K562 (cell line): ENCODE results near the gene LPAR2. TPM values are rescaled to one million over a fixed set of nuclear protein-coding genes. Genes with fewer than 3 reads are reported as not detected.

Source experiments
- ATAC-seq: fragments of 200-7000 bp; cut with Tn5 transposase; 3 replicates; pipeline ENCODE4 v1.9.1; 2020; ENCODE audit warnings: moderate library complexity
- BruUV-seq: library from RNA; stranded (reverse); fragments of 400-500 nt; replicated peaks from 2 replicates; lab custom pipeline; 2021; lab: Mats Ljungman, UMichigan
- CTCF ChIA-PET: fragments of 300-600 bp; formaldehyde crosslinking; extraction: SDS; loops from one replicate; lab custom pipeline; 2021; ENCODE audit warnings: low intra/inter-chr PET ratio; lab: Yijun Ruan, JAX
- POLR2A ChIA-PET: fragments of 300-600, 350-650 bp; sonication (Branson Sonifier 250); formaldehyde crosslinking; extraction: SDS; loops from one replicate; lab custom pipeline; 2021; ENCODE audit warnings: antibody characterized with exemption, inconsistent platforms; lab: Yijun Ruan, JAX
- DNase-seq, 4 experiments: peaks; one replicate each; pipeline versions ENCODE4 v3.0.0 to v3.0.0-alpha.2; 2011 to 2018; ENCODE audit warnings: low spot score in 3 of 4, mixed read lengths in 3 of 4; ENCODE audit errors: extremely low read depth in 1 of 4
- FAIRE-seq: peaks from 2 replicates; lab custom pipeline; 2011; peaks lifted over from hg19 to GRCh38; lab: Jason Lieb, UNC
- H2AFZ ChIP-seq: 2 replicates; pipeline ENCODE4 v1.6.0; 2011; ENCODE audit warnings: low read depth, low read length, control low read depth, inconsistent platforms
- H3K27ac ChIP-seq: fragments of 200-600 bp; 3 replicates; pipeline ENCODE4 v1.8.0; 2011; ENCODE audit warnings: low read depth, mild to moderate bottlenecking, control low read depth, inconsistent platforms, low read length, moderate library complexity, mixed read lengths; ENCODE audit errors: extremely low read depth
- H3K27me3 ChIP-seq, 2 experiments: fragments of 300-600 bp in 1 of 2; 2 replicates in 1 of 2; 3 replicates in 1 of 2; pipeline versions ENCODE4 v1.6.0 to v1.8.0; 2011; ENCODE audit warnings: inconsistent platforms in 2 of 2, low read length in 2 of 2, mild to moderate bottlenecking in 1 of 2, mixed read lengths in 1 of 2, moderate library complexity in 1 of 2; ENCODE audit not compliant: control insufficient read depth in 2 of 2, insufficient read depth in 2 of 2
- H3K36me3 ChIP-seq: fragments of 300-600 bp; 3 replicates; pipeline ENCODE4 v1.8.0; 2011; ENCODE audit warnings: mild to moderate bottlenecking, low read length, inconsistent platforms; ENCODE audit not compliant: control insufficient read depth, insufficient read depth
- H3K4me1 ChIP-seq, 2 experiments: fragments of 200-600 bp in 1 of 2; replicated peaks in 1 of 2; 2 replicates in 1 of 2; 3 replicates in 1 of 2; pipeline versions ENCODE4 v1.5.1 to v1.8.0; 2011; ENCODE audit warnings: inconsistent platforms in 2 of 2, low read length in 2 of 2, mild to moderate bottlenecking in 1 of 2, mixed read lengths in 1 of 2, moderate library complexity in 1 of 2; ENCODE audit not compliant: control insufficient read depth in 2 of 2, insufficient read depth in 2 of 2
- H3K4me2 ChIP-seq: 2 replicates; pipeline ENCODE4 v1.6.1; 2011; ENCODE audit warnings: low read length, control low read depth, inconsistent platforms, mixed read lengths; ENCODE audit not compliant: insufficient read depth
- H3K4me3 ChIP-seq: fragments of 200-600 bp; sonication (generic), shearing (Covaris generic); 2 replicates; pipeline ENCODE4 v1.5.1; 2016; ENCODE audit warnings: control low read depth, inconsistent platforms
- H3K79me2 ChIP-seq: fragments of 200-600 bp; 3 replicates; pipeline ENCODE4 v1.8.0; 2011; ENCODE audit warnings: low read length, inconsistent platforms; ENCODE audit not compliant: control insufficient read depth, insufficient read depth
- H3K9ac ChIP-seq, 2 experiments: 2 replicates each; pipeline versions ENCODE4 v1.6.0 to v1.6.1; 2011; ENCODE audit warnings: low read depth in 2 of 2, low read length in 2 of 2, control low read depth in 1 of 2, inconsistent platforms in 1 of 2, mild to moderate bottlenecking in 1 of 2, mixed read lengths in 1 of 2; ENCODE audit not compliant: insufficient read depth in 1 of 2
- H3K9me1 ChIP-seq: one replicate; pipeline ENCODE4 v1.6.0; 2011; ENCODE audit warnings: inconsistent platforms, mild to moderate bottlenecking, low read length, moderate library complexity; ENCODE audit not compliant: control insufficient read depth, insufficient read depth
- H3K9me3 ChIP-seq: replicated peaks from 2 replicates; pipeline ENCODE4 v1.5.1; 2011; ENCODE audit warnings: low read depth, low read length, inconsistent platforms; ENCODE audit not compliant: control insufficient read depth, insufficient read depth
- H4K20me1 ChIP-seq: replicated peaks from 2 replicates; pipeline ENCODE4 v1.6.1; 2011; ENCODE audit warnings: low read length, inconsistent platforms, mixed read lengths; ENCODE audit not compliant: control insufficient read depth, insufficient read depth
- HMBOX1 ChIP-seq: sonication (generic); IDR thresholded peaks from 2 replicates; pipeline ENCODE4 v1.6.1; 2016
- JUN ChIP-seq, 2 experiments: sonication (generic) in 1 of 2; formaldehyde crosslinking in 1 of 2; IDR thresholded peaks; 2 replicates each; pipeline versions ENCODE4 v1.6.1 to v1.8.0; 2012 to 2022; ENCODE audit warnings: borderline replicate concordance in 2 of 2, mild to moderate bottlenecking in 2 of 2, improper control_type of control experiment in 1 of 2, low read depth in 1 of 2, low read length in 1 of 2, missing genetic modification reagents in 1 of 2
- POLR2G ChIP-seq: fragments of 200-400 bp; formaldehyde crosslinking; IDR thresholded peaks from 2 replicates; pipeline ENCODE4 v1.6.1; 2017; ENCODE audit warnings: low read depth, mild to moderate bottlenecking, antibody characterized with exemption, low read length, moderate library complexity
- RBFOX2 ChIP-seq: fragments of 200-400 bp; formaldehyde crosslinking; IDR thresholded peaks from 2 replicates; pipeline ENCODE4 v1.6.1; 2017; ENCODE audit warnings: low read depth, mild to moderate bottlenecking, low read length, moderate library complexity
- RCOR1 ChIP-seq, 2 experiments: IDR thresholded peaks; 2 replicates each; pipeline ENCODE4 v1.6.1; 2012; ENCODE audit warnings: low read depth in 2 of 2, low read length in 2 of 2, borderline replicate concordance in 1 of 2, improper control_type of control experiment in 1 of 2
- RFX7 ChIP-seq: fragments of 250-450 bp; sonication (Bioruptor Pico); IDR thresholded peaks from 2 replicates; pipeline ENCODE4 v1.5.1; 2021; ENCODE audit warnings: mild to moderate bottlenecking
- SIN3B ChIP-seq: fragments of 450-650 bp; IDR thresholded peaks from 2 replicates; pipeline ENCODE4 v1.6.1; 2017; ENCODE audit warnings: low read depth, mild to moderate bottlenecking, moderate library complexity
- XRCC5 ChIP-seq: fragments of 200-400 bp; formaldehyde crosslinking; IDR thresholded peaks from 2 replicates; pipeline ENCODE4 v1.6.1; 2017; ENCODE audit warnings: low read depth, mild to moderate bottlenecking, low read length
- WGBS: fragments of 100-300 bp; shearing (Covaris generic); methylation state at CpG from one replicate; pipeline ENCODE4 v1.1.6; 2016; ENCODE audit warnings: low coverage, mixed read lengths; ENCODE audit not compliant: insufficient coverage; ENCODE audit errors: missing lambda C conversion rate; 5-methylcytosine and 5-hydroxymethylcytosine counted together
- in situ Hi-C: fragments of 300-500 bp; cut with MboI; formaldehyde crosslinking; loops from 4 replicates; pipeline ENCODE4 v1.15.0; 2018; ENCODE audit warnings: inconsistent platforms, mixed read lengths
- intact Hi-C: fragments of 100-400 bp; cut with micrococcal nuclease; formaldehyde crosslinking; loops from 2 replicates; pipeline ENCODE4 v1.14.2; 2022
- polyA plus RNA-seq, 8 experiments: library from polyadenylated mRNA; depleted of rRNA in 4 of 8; stranded (reverse) in 5 of 8; unstranded in 3 of 8; fragments of >200 nt; fragmentation: Nextera tagmentation in 2 of 8; fragmentation: Illumina TruSeq in 1 of 8; extraction: Ambion mirVana in 2 of 8; extraction: Trizol in 1 of 8; gene quantifications; 2 replicates each; pipeline versions ENCODE4 v1.2.1 to v1.2.3, GENCODE V29; 2011 to 2014; ENCODE audit warnings: inconsistent platforms in 1 of 8, missing spikeins in 1 of 8
- total RNA-seq, 7 experiments: library from RNA; depleted of rRNA in 6 of 7; stranded (reverse); fragments of >200 nt in 6 of 7; fragmentation: Illumina TruSeq in 2 of 7; extraction: Trizol in 2 of 7; gene quantifications; 2 replicates each; pipeline versions ENCODE4 v1.2.1 to v1.2.3, GENCODE V29; 2011 to 2021; ENCODE audit warnings: low replicate concordance in 1 of 7
- TF ChIP-seq, protein P1 (sequence below): fragments of 250-450 bp; sonication (Bioruptor Pico); IDR thresholded peaks from 2 replicates; pipeline ENCODE4 v1.8.0; 2021; ENCODE audit warnings: moderate library complexity, mild to moderate bottlenecking, inconsistent platforms

The LPAR2 gene
- total and polyA plus RNA-seq, 9 of the 15 experiments (the other 6 are each of a cell fraction or from before 2014, with no cell fraction given): 0.63 to 13.8 (median 4.4) TPM

DNA sequence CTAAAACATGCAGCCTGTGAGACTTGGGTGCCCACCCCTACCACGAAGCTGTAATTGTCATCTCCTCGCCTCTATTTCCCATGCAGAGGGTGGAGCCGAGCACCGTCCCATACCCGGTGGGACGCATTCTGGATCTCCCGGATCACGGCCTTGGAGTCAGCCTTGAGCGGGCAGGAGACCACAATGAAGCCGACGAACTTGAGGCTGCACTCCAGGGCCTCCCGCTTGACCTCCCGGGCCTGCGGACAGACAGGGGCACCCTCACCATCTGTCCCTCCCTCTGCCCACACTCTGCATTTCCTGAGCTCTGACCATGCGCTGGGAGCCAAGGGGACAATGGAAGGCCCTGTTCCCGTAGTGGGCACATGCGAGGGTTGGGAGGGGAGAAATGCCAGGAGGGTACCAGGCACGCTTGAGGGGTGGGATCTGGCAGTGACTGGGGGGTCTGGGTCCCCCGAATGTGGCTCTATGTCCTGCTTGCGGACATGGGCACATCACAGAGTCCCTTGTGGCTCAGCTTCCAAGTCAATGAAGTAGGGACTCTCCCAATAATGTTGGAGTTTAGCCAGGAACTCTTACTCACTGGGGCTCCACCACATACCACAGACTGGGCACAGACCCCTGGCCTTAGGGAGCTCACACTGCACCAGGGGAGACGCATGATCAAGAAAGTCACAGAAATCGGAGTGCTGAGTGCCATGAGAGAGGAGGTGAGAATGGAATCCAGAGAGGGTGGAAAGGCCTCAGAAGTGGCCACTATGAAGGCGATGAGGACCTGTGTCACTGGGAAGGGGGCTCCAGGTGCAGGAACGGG lies 24.7 kb upstream of the LPAR2 start:
- no peak for TF ChIP-seq RFX7 (CRISPR knock-in tag)
- no peak for TF ChIP-seq HMBOX1
- TF ChIP-seq XRCC5: no peak
- TF ChIP-seq RCOR1 (IDR thresholded peaks at IDR 0.05; ENCODE audit: borderline replicate concordance in 1 of 2, low read depth in 2 of 2, low read length in 2 of 2): no peak
- no peak for TF ChIP-seq JUN (IDR thresholded peaks at IDR 0.05; ENCODE audit: borderline replicate concordance, low read depth, low read length)
- no peak for TF ChIP-seq JUN (CRISPR knock-in tag; IDR thresholded peaks at IDR 0.05; ENCODE audit: borderline replicate concordance)
- TF ChIP-seq, protein P1, sequence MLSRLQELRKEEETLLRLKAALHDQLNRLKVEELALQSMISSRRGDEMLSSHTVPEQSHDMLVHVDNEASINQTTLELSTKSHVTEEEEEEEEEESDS (CRISPR knock-in tag): no peak
- TF ChIP-seq RBFOX2: peak; percentile 36
- no peak for TF ChIP-seq SIN3B
- TF ChIP-seq POLR2G: 0 out of 2 replicates have a peak, but pooled peaks have one; percentile 43
- WGBS: 96% methylated on average over 21 of the region's 24 CpGs
- Histone ChIP-seq H3K79me2 (no peaks in the 10 kb centered on the region), H3K4me3 (no peak overlapping the region), H3K27me3 (no peaks in the 10 kb centered on the region), H3K9me1 (no peaks in the 10 kb centered on the region), H3K9ac (peak overlapping the region in 1 of 2 experiments; percentile 45; a peak in 1 of 4 replicates), H3K4me1 (peaks cover 0 to 4% of the 10 kb centered on the region in 2 experiments; a peak in 1 of 5 replicates), H4K20me1 (no peaks in the 10 kb centered on the region), H3K9me3 (no peaks in the 10 kb centered on the region), H2AFZ (no peak overlapping the region), H3K27ac (no peak overlapping the region), H3K36me3 (peaks cover 94% of the 10 kb centered on the region; the same call in 2 of the 3 replicates), H3K4me2 (no peak overlapping the region)
- ATAC-seq (no peak), FAIRE-seq (no peak), DNase-seq (no peak)
- no TSS peak for BruUV-seq
- intact Hi-C loops: no loop called here
- CTCF ChIA-PET: no interaction called here
- POLR2A ChIA-PET: interaction anchor here (0.7 to 5.6 kb wide), 2 partner anchors 9 to 124 kb away, joined by 4 to 40 read pairs; partner anchors contain the start of gene ATP13A1
- in situ Hi-C loops: no loop called here
